ENCODE results near the gene ZNF366. TPM values are rescaled to one million over a fixed set of nuclear protein-coding genes. Genes with fewer than 3 reads are reported as not detected.

ZNF366 gene
- polyA plus RNA-seq, 2 of the 4 experiments (the other 2 are of a cell fraction), result not detected

- no peak for FAIRE-seq
- Histone ChIP-seq H3K27ac (no peak overlapping the region), H3K9me3 (no peaks in the 10 kb centered on the region), H3K4me1 (peaks cover 6% of the 10 kb centered on the region; the same call in 1 of the 3 replicates), H3K4me3 (no peak overlapping the region), H3K4me2 (no peak overlapping the region)
- CTCF ChIA-PET, result interaction anchor here (0.7 to 1.8 kb wide), 3 partner anchors 24 to 190 kb away, joined by 3 to 6 read pairs (median 4); no protein-coding TSS in a partner anchor
- no peak for DNase-seq (ENCODE audit: low read depth in 1 of 2, low spot score in 1 of 2)
- POLR2A ChIA-PET, result no interaction called here
- TF ChIP-seq FOSL2 (IDR thresholded peaks at IDR 0.05), result no peak
- no peak for TF ChIP-seq FOSL2 (CRISPR knock-in tag; IDR thresholded peaks at IDR 0.05)
- TF ChIP-seq CHD2 (IDR thresholded peaks at IDR 0.05; ENCODE audit: low read length, partially characterized antibody), result no peak
- TF ChIP-seq POLR2A (IDR thresholded peaks at IDR 0.05; ENCODE audit: low read length), result no peak
- TF ChIP-seq ZFP36 (IDR thresholded peaks at IDR 0.05; ENCODE audit: borderline replicate concordance, partially characterized antibody), result no peak
- TF ChIP-seq PHF8 (IDR thresholded peaks at IDR 0.05; ENCODE audit: borderline replicate concordance, low read depth), result no peak
- TF ChIP-seq RAD21 (conservative IDR thresholded peaks at IDR 0.05 in 1 of 2, IDR thresholded peaks at IDR 0.05 in 1 of 2), result no peak
- TF ChIP-seq RARB (CRISPR knock-in tag; IDR thresholded peaks at IDR 0.05), result no peak
- TF ChIP-seq CTCF (IDR thresholded peaks at IDR 0.05), result no peak
- TF ChIP-seq HOXA7 (CRISPR knock-in tag; IDR thresholded peaks at IDR 0.05), result no peak
- TF ChIP-seq JUN (IDR thresholded peaks at IDR 0.05), result no peak
- TF ChIP-seq PBX3 (IDR thresholded peaks at IDR 0.05), result no peak
- ATAC-seq, result no peak
- WGBS (ENCODE audit: missing lambda C conversion rate), result 57% methylated on average over 3 of the region's 3 CpGs
Observed at GRCh38 chr5:72476721-72477120, 30.5 kb downstream of the ZNF366 start.

GRCh38 chr5:72476275-72476674 lies 30.9 kb downstream of the ZNF366 start:
- Histone ChIP-seq H3K27ac (no peak overlapping the region), H3K4me2 (no peak overlapping the region), H3K4me1 (peaks cover 6% of the 10 kb centered on the region; the same call in 1 of the 3 replicates), H3K4me3 (no peak overlapping the region), H3K9me3 (no peaks in the 10 kb centered on the region)
- DNase-seq (ENCODE audit: low read depth in 1 of 2, low spot score in 1 of 2), result no peak
- ChIA-PET POLR2A (no interaction called here), CTCF (interaction anchor here (0.7 to 1.8 kb wide), 3 partner anchors 24 to 190 kb away, joined by 3 to 6 read pairs (median 4); no protein-coding TSS in a partner anchor)
- 34% methylated on average over 2 of the region's 2 CpGs for WGBS (ENCODE audit: missing lambda C conversion rate)
- FAIRE-seq, result no peak
- TF ChIP-seq ATOH8 (CRISPR knock-in tag; IDR thresholded peaks at IDR 0.05; ENCODE audit: low read depth) (no peak), CHD2 (IDR thresholded peaks at IDR 0.05; ENCODE audit: low read length, partially characterized antibody) (no peak), MAFK (IDR thresholded peaks at IDR 0.05; ENCODE audit: partially characterized antibody) (no peak), PHF8 (IDR thresholded peaks at IDR 0.05; ENCODE audit: borderline replicate concordance, low read depth) (no peak), NR3C1 (IDR thresholded peaks at IDR 0.05) (no peak), HOXB13 (CRISPR knock-in tag; IDR thresholded peaks at IDR 0.05; ENCODE audit: low read depth) (no peak), CHD4 (IDR thresholded peaks at IDR 0.05; ENCODE audit: borderline replicate concordance) (no peak), KDM1A (IDR thresholded peaks at IDR 0.05; ENCODE audit: low read depth) (no peak)
- ATAC-seq, result no peak

GRCh38 chr5:72474516-72474915 lies 32.7 kb downstream of the ZNF366 start:
- H3K4me2 ChIP-seq, result no peak overlapping the region
- H3K4me3 ChIP-seq, result no peak overlapping the region
- FAIRE-seq, result no peak
- no peaks in the 10 kb centered on the region for H3K9me3 ChIP-seq
- H3K27ac ChIP-seq, result no peak overlapping the region
- DNase-seq (ENCODE audit: low read depth in 1 of 2, low spot score in 1 of 2), result no peak
- ChIA-PET POLR2A (no interaction called here), CTCF (no interaction called here)
- ATAC-seq, result no peak
- peaks cover 6% of the 10 kb centered on the region; the same call in 1 of the 3 replicates for H3K4me1 ChIP-seq
- TF ChIP-seq EP300 (IDR thresholded peaks at IDR 0.05) (no peak), HOXA7 (CRISPR knock-in tag; IDR thresholded peaks at IDR 0.05) (no peak), KDM1A (IDR thresholded peaks at IDR 0.05; ENCODE audit: low read depth) (no peak), ZFP36 (IDR thresholded peaks at IDR 0.05; ENCODE audit: borderline replicate concordance, partially characterized antibody) (no peak), CBX8 (IDR thresholded peaks at IDR 0.05) (no peak), HMGXB4 (CRISPR knock-in tag; IDR thresholded peaks at IDR 0.05; ENCODE audit: borderline replicate concordance) (no peak), HOXB13 (CRISPR knock-in tag; IDR thresholded peaks at IDR 0.05; ENCODE audit: low read depth) (no peak), CEBPB (IDR thresholded peaks at IDR 0.05) (no peak), RAD21 (conservative IDR thresholded peaks at IDR 0.05 in 1 of 2, IDR thresholded peaks at IDR 0.05 in 1 of 2) (no peak), ZC3H11A (IDR thresholded peaks at IDR 0.05) (no peak), BHLHE40 (IDR thresholded peaks at IDR 0.05; ENCODE audit: low read depth, low read length) (no peak), MAZ (IDR thresholded peaks at IDR 0.05; ENCODE audit: borderline replicate concordance, low read depth, low read length) (no peak), ESRRA (IDR thresholded peaks at IDR 0.05; ENCODE audit: borderline replicate concordance, low read length) (no peak), TFCP2L1 (CRISPR knock-in tag; IDR thresholded peaks at IDR 0.05) (no peak)

All from A549 (cell line).